NT2/D1 (cell line): Measurements from ENCODE around the gene IL15.
"Not testable (repeated sequence)": the region's sequence is repeated elsewhere in the genome, so short reads cannot be mapped to it uniquely, and the experiment has no call there.

Experiments
- SUZ12 ChIP-seq: IDR thresholded peaks from 2 replicates; pipeline ENCODE4 v1.6.1; 2011; ENCODE audit not compliant: insufficient read length, insufficient read depth; ENCODE audit errors: extremely low read depth
- YY1 ChIP-seq: IDR thresholded peaks from 2 replicates; pipeline ENCODE4 v1.6.1; 2011; ENCODE audit not compliant: insufficient read length, insufficient read depth
- ZNF274 ChIP-seq: IDR thresholded peaks from 2 replicates; pipeline ENCODE4 v1.6.1; 2011; ENCODE audit warnings: mild to moderate bottlenecking, low read depth, low read length

- TF ChIP-seq YY1, ZNF274, SUZ12: not testable (repeated sequence)
Observed at GRCh38 chr4:141691247-141691646, 54.9 kb downstream of the IL15 start.
